MM.1S (cell line): ENCODE results near the gene VCP.

Experiments
- DNase-seq: peaks from one replicate; pipeline ENCODE4 v3.0.0-alpha.2; 2015
- H2AFZ ChIP-seq: fragments of 300-600 bp; sonication (generic); 2 replicates; pipeline ENCODE4 v1.6.0; 2016; ENCODE audit warnings: antibody characterized with exemption, low read length
- H3F3A ChIP-seq: fragments of 300-600 bp; sonication (generic); 2 replicates; pipeline ENCODE4 v1.6.1; 2016; ENCODE audit warnings: mild to moderate bottlenecking, antibody characterized with exemption, low read length, moderate library complexity, mixed read lengths; ENCODE audit not compliant: insufficient read depth
- H3K27ac ChIP-seq: fragments of 300-600 bp; sonication (generic); 2 replicates; pipeline ENCODE4 v1.5.1; 2016; ENCODE audit warnings: mild to moderate bottlenecking, low read length
- H3K27me3 ChIP-seq: fragments of 300-600 bp; sonication (generic); replicated peaks from 2 replicates; pipeline ENCODE4 v1.6.0; 2016; ENCODE audit warnings: low read length; ENCODE audit not compliant: insufficient read depth
- H3K36me3 ChIP-seq: fragments of 300-600 bp; sonication (generic); replicated peaks from 2 replicates; pipeline ENCODE4 v1.6.1; 2016; ENCODE audit warnings: mild to moderate bottlenecking, low read length, mixed read lengths; ENCODE audit not compliant: insufficient read depth
- H3K4me1 ChIP-seq: fragments of 300-600 bp; sonication (generic); 2 replicates; pipeline ENCODE4 v1.6.1; 2016; ENCODE audit warnings: low read length, mixed read lengths
- H3K4me2 ChIP-seq: fragments of 300-600 bp; sonication (generic); 2 replicates; pipeline ENCODE4 v1.6.0; 2016; ENCODE audit warnings: low read depth, low read length
- H3K4me3 ChIP-seq: fragments of 300-600 bp; sonication (generic); 2 replicates; pipeline ENCODE4 v1.5.1; 2016; ENCODE audit warnings: low read length, mixed read lengths
- H3K79me2 ChIP-seq: fragments of 300-600 bp; sonication (generic); 2 replicates; pipeline ENCODE4 v1.6.1; 2016; ENCODE audit warnings: mixed run types, low read length, mixed read lengths
- H3K9ac ChIP-seq: fragments of 300-600 bp; sonication (generic); 2 replicates; pipeline ENCODE4 v1.6.1; 2016; ENCODE audit warnings: low read length, mixed read lengths
- H3K9me2 ChIP-seq: fragments of 300-600 bp; sonication (generic); replicated peaks from 2 replicates; pipeline ENCODE4 v1.6.1; 2016; ENCODE audit warnings: mild to moderate bottlenecking, low read length, mixed read lengths; ENCODE audit not compliant: insufficient read depth
- H3K9me3 ChIP-seq: fragments of 300-600 bp; sonication (generic); replicated peaks from 2 replicates; pipeline ENCODE4 v1.6.1; 2016; ENCODE audit warnings: mild to moderate bottlenecking, low read length, mixed read lengths; ENCODE audit not compliant: insufficient read depth
- H4K20me1 ChIP-seq: fragments of 300-600 bp; sonication (generic); 2 replicates; pipeline ENCODE4 v1.6.1; 2016; ENCODE audit warnings: mild to moderate bottlenecking, low read length, moderate library complexity, mixed read lengths; ENCODE audit not compliant: insufficient read depth
- EZH2 ChIP-seq: fragments of 300-600 bp; sonication (generic); optimal IDR thresholded peaks from 2 replicates; pipeline ENCODE3; 2017; ENCODE audit warnings: low read depth, mild to moderate bottlenecking, antibody characterized with exemption, low read length, mixed read lengths
- EZH2phosphoT487 ChIP-seq: fragments of 300-600 bp; sonication (generic); IDR thresholded peaks from 2 replicates; pipeline ENCODE4 v1.6.1; 2018; ENCODE audit warnings: antibody characterized with exemption, low read length
- TF ChIP-seq, protein P1 (sequence below): fragments of 300-600 bp; sonication (generic); IDR thresholded peaks from 2 replicates; pipeline ENCODE4 v1.5.1; 2016; ENCODE audit warnings: antibody characterized with exemption, low read length, mixed read lengths

VCP gene

DNA sequence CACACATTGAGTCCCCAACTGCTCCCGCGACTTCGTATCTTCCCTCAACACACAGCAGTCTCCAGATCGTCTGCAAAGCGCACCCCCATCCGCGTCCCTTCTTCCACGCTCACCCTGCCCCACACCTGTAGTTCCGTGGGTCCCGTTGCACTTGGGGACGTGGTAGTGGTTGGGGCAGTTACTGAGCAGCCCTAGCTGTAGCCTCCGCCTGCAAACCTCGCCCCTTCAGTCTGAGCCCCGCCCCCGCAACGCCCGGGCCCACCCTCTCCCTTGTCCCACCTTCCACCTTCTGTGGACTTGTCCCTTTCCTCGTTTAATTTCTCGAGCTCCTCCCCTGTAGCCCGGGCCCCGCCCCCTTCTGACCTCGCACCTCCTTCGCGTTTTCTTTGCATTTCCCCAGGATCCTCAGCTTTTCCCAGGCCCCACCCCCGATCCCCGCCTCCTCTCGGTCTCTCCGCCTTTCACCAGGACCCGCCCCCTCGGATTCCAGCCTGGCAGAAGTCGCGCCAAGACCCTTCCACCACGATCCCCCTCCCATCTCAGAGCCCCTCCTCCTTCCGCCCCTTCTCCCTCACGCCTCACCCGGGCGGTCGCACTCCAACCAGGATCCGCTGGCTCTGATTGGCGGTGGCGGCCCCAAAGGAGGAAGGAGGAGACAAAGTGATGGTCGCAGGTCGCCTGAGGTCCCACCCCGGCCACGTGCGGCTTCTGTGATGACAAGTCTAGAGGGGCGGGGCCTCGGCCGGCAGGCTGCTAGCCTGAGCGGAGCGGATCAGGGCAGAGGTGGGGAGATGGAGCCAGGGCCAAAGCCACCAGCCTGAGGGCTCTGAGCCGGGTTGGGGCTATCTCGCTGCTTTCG, 43.5 kb upstream of the VCP start, which contains the start of gene ATOSB:
Gene ATOSB (minus strand): TSS at position 183 of the 859 bp plus-strand sequence. CDS start 7,588 bp downstream, outside the sequence.
- H3K27ac ChIP-seq, result peak within 1 kb of the TSS; percentile 66
- DNase-seq, result peak; percentile 98
- H3K27me3 ChIP-seq, result no peaks in the 10 kb centered on the region
- H3K4me3 ChIP-seq, result peak within 1 kb of the TSS; percentile 84
- peaks cover 12% of the 10 kb centered on the region for H3K79me2 ChIP-seq
- peaks cover 24% of the 10 kb centered on the region for H3K4me1 ChIP-seq
- TF ChIP-seq EZH2 (no peak), EZH2phosphoT487 (no peak)
- TF ChIP-seq, protein P1, sequence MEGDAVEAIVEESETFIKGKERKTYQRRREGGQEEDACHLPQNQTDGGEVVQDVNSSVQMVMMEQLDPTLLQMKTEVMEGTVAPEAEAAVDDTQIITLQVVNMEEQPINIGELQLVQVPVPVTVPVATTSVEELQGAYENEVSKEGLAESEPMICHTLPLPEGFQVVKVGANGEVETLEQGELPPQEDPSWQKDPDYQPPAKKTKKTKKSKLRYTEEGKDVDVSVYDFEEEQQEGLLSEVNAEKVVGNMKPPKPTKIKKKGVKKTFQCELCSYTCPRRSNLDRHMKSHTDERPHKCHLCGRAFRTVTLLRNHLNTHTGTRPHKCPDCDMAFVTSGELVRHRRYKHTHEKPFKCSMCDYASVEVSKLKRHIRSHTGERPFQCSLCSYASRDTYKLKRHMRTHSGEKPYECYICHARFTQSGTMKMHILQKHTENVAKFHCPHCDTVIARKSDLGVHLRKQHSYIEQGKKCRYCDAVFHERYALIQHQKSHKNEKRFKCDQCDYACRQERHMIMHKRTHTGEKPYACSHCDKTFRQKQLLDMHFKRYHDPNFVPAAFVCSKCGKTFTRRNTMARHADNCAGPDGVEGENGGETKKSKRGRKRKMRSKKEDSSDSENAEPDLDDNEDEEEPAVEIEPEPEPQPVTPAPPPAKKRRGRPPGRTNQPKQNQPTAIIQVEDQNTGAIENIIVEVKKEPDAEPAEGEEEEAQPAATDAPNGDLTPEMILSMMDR, result no peak
- peaks cover 21% of the 10 kb centered on the region; the same call in 1 of the 2 replicates for H3F3A ChIP-seq
- H4K20me1 ChIP-seq, result no peaks in the 10 kb centered on the region
- peak within 1 kb of the TSS; percentile 82 for H2AFZ ChIP-seq
- no peaks in the 10 kb centered on the region for H3K36me3 ChIP-seq
- H3K9ac ChIP-seq, result peak within 1 kb of the TSS; percentile 53
- peak within 1 kb of the TSS; percentile 99 for H3K4me2 ChIP-seq
- H3K9me2 ChIP-seq, result no peaks in the 10 kb centered on the region
- no peaks in the 10 kb centered on the region for H3K9me3 ChIP-seq

DNA sequence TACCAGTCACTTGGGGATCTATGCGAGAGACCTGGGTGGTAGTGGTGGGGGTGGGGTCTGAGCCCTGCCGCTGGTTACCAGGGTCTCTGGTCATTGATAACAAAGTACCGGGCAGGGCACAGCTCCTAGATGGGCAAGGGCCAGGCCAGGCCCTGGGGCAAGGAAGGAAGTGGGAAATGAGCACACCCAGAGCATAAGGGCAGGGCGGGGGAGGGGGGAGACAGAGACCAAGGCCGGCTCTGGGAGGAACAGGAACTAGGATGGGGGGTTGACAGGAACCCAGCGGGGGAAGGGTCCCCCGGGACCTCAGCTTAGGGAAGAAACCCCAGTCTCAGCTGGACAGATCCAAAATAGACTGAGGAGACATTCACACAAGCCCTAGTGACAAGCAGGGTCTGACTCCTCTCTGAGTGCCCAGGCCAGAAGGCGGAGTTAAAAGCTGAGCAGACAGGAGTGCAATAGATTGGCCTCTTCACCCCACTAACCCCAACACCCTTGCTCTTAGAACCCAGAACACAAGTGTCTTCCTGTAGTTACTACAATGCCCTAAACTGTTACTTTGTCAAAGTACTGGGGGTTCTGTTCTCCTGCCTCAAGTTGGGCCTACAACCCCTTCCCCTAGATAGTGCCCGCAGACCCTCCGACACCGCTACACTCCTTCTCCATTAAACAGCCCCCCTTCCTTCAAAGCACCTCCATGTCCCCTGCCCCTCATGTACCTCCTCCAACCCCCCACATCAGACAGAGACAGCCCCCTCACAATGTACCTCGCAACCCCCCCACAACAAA, 42.6 kb upstream of the VCP start:
- Histone ChIP-seq H3K36me3 (no peaks in the 10 kb centered on the region), H3K79me2 (peaks cover 16% of the 10 kb centered on the region), H3K27me3 (no peaks in the 10 kb centered on the region), H3K4me2 (peak overlapping the region; percentile 99), H3K4me1 (peaks cover 28% of the 10 kb centered on the region), H3K9me3 (no peaks in the 10 kb centered on the region), H2AFZ (peak overlapping the region; percentile 82), H3K9ac (peak overlapping the region; percentile 53), H3K9me2 (no peaks in the 10 kb centered on the region), H3F3A (peaks cover 21% of the 10 kb centered on the region; the same call in 1 of the 2 replicates), H3K4me3 (peak overlapping the region; percentile 84), H3K27ac (peak overlapping the region; percentile 66; the same call in 1 of the 2 replicates), H4K20me1 (no peaks in the 10 kb centered on the region)
- DNase-seq, result peak; percentile 66
- no peak for TF ChIP-seq EZH2
- TF ChIP-seq, protein P1, result no peak
- TF ChIP-seq EZH2phosphoT487, result no peak

DNA sequence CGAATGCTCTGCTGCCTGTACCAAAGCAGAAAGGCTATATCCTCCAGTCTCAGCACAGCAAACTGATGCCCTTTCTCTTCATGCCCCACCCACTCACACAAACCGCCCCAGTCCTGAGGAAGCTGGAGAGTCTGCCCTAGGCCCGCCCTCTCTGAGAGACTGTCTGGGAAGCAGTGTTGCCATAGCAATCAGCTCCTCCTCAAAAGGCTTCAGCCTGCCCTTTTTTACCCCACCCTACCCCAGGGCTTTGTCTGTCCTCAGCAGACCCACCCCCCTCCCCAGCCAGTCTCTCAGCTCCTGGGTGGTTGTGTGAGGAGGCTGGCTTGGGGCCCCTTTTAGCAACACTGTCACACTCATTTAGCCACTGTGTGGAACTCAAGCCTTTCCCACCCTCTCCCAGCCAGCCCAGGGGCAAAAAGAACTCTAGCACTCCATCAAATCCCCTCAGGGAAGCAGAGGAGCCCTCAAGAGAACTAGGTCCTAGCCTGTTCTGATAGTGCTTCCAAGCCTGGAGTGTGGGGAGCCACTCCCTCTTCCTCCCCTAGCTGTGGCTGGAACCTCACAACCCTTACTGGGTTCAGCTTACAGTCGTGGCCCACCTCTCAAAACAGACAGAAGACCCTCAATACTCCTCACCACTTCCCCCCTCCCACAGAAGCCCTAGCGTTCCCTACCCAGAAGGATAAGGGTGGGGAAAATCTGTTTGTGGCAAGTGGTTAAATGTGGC, 41.9 kb upstream of the VCP start:
- peak overlapping the region; percentile 53 for H3K9ac ChIP-seq
- no peaks in the 10 kb centered on the region for H4K20me1 ChIP-seq
- peak overlapping the region; percentile 99 for H3K4me2 ChIP-seq
- peak overlapping the region; percentile 84 for H3K4me3 ChIP-seq
- H3K9me3 ChIP-seq, result no peaks in the 10 kb centered on the region
- peaks cover 28% of the 10 kb centered on the region for H3K4me1 ChIP-seq
- peak overlapping the region; percentile 66; the same call in 1 of the 2 replicates for H3K27ac ChIP-seq
- peak; percentile 83 for DNase-seq
- H2AFZ ChIP-seq, result peak overlapping the region; percentile 46; the same call in 1 of the 2 replicates
- no peaks in the 10 kb centered on the region for H3K36me3 ChIP-seq
- H3K9me2 ChIP-seq, result no peaks in the 10 kb centered on the region
- H3K79me2 ChIP-seq, result peaks cover 16% of the 10 kb centered on the region
- TF ChIP-seq EZH2phosphoT487, result no peak
- no peak for TF ChIP-seq EZH2
- TF ChIP-seq, protein P1, result no peak
- no peaks in the 10 kb centered on the region for H3K27me3 ChIP-seq
- H3F3A ChIP-seq, result peaks cover 21% of the 10 kb centered on the region; the same call in 1 of the 2 replicates
